Endothelial cell of umbilical vein (primary cell): ENCODE measurements around the gene ATP1A4. TPM values are rescaled to one million over a fixed set of nuclear protein-coding genes. Genes with fewer than 3 reads are reported as not detected.
A peak's percentile ranks its signal among the peaks of the same experiment; 100 is the strongest.

Experiments used
- BruUV-seq: library from RNA; stranded (reverse); fragments of 400-500 nt; replicated peaks from 2 replicates; lab custom pipeline; 2021; lab: Mats Ljungman, UMichigan
- CTCF ChIA-PET: fragments of 300-600, 350-600 bp; sonication (Branson Sonifier 250); formaldehyde crosslinking; loops from one replicate; lab custom pipeline; 2021; ENCODE audit warnings: antibody characterized with exemption, inconsistent platforms; lab: Charles Lee
- POLR2A ChIA-PET: fragments of 300-600, 350-600 bp; sonication (Branson Sonifier 250); formaldehyde crosslinking; loops from one replicate; lab custom pipeline; 2021; ENCODE audit warnings: antibody characterized with exemption, inconsistent platforms; lab: Charles Lee
- DNase-seq: peaks from one replicate; pipeline ENCODE4 v3.0.0-alpha.2; 2011; ENCODE audit warnings: low read depth, low spot score
- FAIRE-seq: peaks from 2 replicates; lab custom pipeline; 2011; peaks lifted over from hg19 to GRCh38; lab: Jason Lieb, UNC
- H2AFZ ChIP-seq: 2 replicates; pipeline ENCODE4 v1.6.0; 2012; ENCODE audit warnings: low read depth, low read length, control low read depth, inconsistent platforms
- H3K27ac ChIP-seq: 2 replicates; pipeline ENCODE4 v1.5.1; 2011; ENCODE audit warnings: low read depth, mild to moderate bottlenecking, control low read depth, low read length, moderate library complexity; ENCODE audit not compliant: insufficient read depth
- H3K27me3 ChIP-seq, 2 experiments: 2 replicates each; pipeline versions ENCODE4 v1.6.0 to v1.6.1; 2011; ENCODE audit warnings: low read length in 2 of 2, mixed read lengths in 1 of 2; ENCODE audit not compliant: control insufficient read depth in 2 of 2, insufficient read depth in 2 of 2
- H3K36me3 ChIP-seq, 2 experiments: 2 replicates in 1 of 2; 3 replicates in 1 of 2; pipeline ENCODE4 v1.5.1; 2011; ENCODE audit warnings: low read length in 2 of 2, mild to moderate bottlenecking in 1 of 2, moderate library complexity in 1 of 2; ENCODE audit not compliant: control insufficient read depth in 2 of 2, insufficient read depth in 2 of 2; ENCODE audit errors: extremely low read depth in 1 of 2
- H3K4me1 ChIP-seq: 3 replicates; pipeline ENCODE4 v1.5.1; 2011; ENCODE audit warnings: mild to moderate bottlenecking, low read length; ENCODE audit not compliant: control insufficient read depth, insufficient read depth; ENCODE audit errors: extremely low read depth
- H3K4me2 ChIP-seq: 2 replicates; pipeline ENCODE4 v1.6.1; 2011; ENCODE audit warnings: low read length, control low read depth, mixed read lengths; ENCODE audit not compliant: insufficient read depth
- H3K4me3 ChIP-seq, 3 experiments: fragments of 200-600 bp in 1 of 3; sonication (generic), shearing (Covaris generic) in 1 of 3; replicated peaks in 1 of 3; 2 replicates each; pipeline ENCODE4 v1.5.1; 2011 to 2016; ENCODE audit warnings: control low read depth in 3 of 3, low read length in 3 of 3, mild to moderate bottlenecking in 2 of 3, inconsistent platforms in 1 of 3, low read depth in 1 of 3, moderate library complexity in 1 of 3; ENCODE audit not compliant: insufficient read depth in 1 of 3
- H3K79me2 ChIP-seq: 2 replicates; pipeline ENCODE4 v1.6.0; 2012; ENCODE audit warnings: low read length, inconsistent platforms; ENCODE audit not compliant: control insufficient read depth, insufficient read depth
- H3K9ac ChIP-seq: replicated peaks from 2 replicates; pipeline ENCODE3; 2011; ENCODE audit warnings: low read length, control low read depth; ENCODE audit not compliant: insufficient read depth; ENCODE audit errors: extremely low read depth
- H3K9me1 ChIP-seq: replicated peaks from 3 replicates; pipeline ENCODE4 v1.6.0; 2011; ENCODE audit warnings: mild to moderate bottlenecking, low read length; ENCODE audit not compliant: control insufficient read depth, insufficient read depth; ENCODE audit errors: extremely low read depth
- H3K9me3 ChIP-seq: replicated peaks from 2 replicates; pipeline ENCODE4 v1.5.1; 2012; ENCODE audit warnings: low read length, inconsistent platforms; ENCODE audit not compliant: control insufficient read depth, insufficient read depth
- H4K20me1 ChIP-seq: replicated peaks from 2 replicates; pipeline ENCODE3; 2011; ENCODE audit warnings: mild to moderate bottlenecking, low read length; ENCODE audit not compliant: control insufficient read depth, insufficient read depth; ENCODE audit errors: extremely low read depth
- EZH2 ChIP-seq: IDR thresholded peaks from 2 replicates; pipeline ENCODE4 v1.6.1; 2012; ENCODE audit warnings: borderline replicate concordance, low read depth, mild to moderate bottlenecking, moderate library complexity, low read length, inconsistent platforms; ENCODE audit not compliant: severe bottlenecking
- FOS ChIP-seq: IDR thresholded peaks from 2 replicates; pipeline ENCODE4 v1.6.1; 2011; ENCODE audit warnings: mild to moderate bottlenecking, low read length, moderate library complexity, borderline replicate concordance; ENCODE audit not compliant: insufficient read depth
- GATA2 ChIP-seq: IDR thresholded peaks from 2 replicates; pipeline ENCODE4 v1.7.0; 2011; ENCODE audit warnings: low read depth, mild to moderate bottlenecking, moderate library complexity, mixed read lengths, low read length; ENCODE audit not compliant: insufficient read length, insufficient read depth
- JUN ChIP-seq: IDR thresholded peaks from 2 replicates; pipeline ENCODE4 v1.6.1; 2011; ENCODE audit warnings: borderline replicate concordance, low read depth; ENCODE audit not compliant: insufficient read length, insufficient read depth
- MYC ChIP-seq: IDR thresholded peaks from one replicate; pipeline ENCODE4 v1.6.1; 2011; ENCODE audit warnings: mild to moderate bottlenecking, low read depth, low read length
- POLR2A ChIP-seq: IDR thresholded peaks from 2 replicates; pipeline ENCODE4 v1.6.1; 2012; ENCODE audit warnings: low read depth, mild to moderate bottlenecking, control low read depth, low read length
- POLR2AphosphoS5 ChIP-seq: IDR thresholded peaks from 2 replicates; pipeline ENCODE4 v1.6.1; 2012; ENCODE audit warnings: low read depth, mild to moderate bottlenecking, control low read depth, low read length, moderate library complexity; ENCODE audit not compliant: insufficient read depth
- dilution Hi-C: fragments of 300-500 bp; cut with MboI; formaldehyde crosslinking; loops from one replicate; pipeline ENCODE4 v1.15.0; 2019; ENCODE audit warnings: low sequenced_read_pairs; ENCODE audit not compliant: extremely low pct_ligation_motif_present
- intact Hi-C: fragments of 100-400 bp; cut with micrococcal nuclease; formaldehyde crosslinking; loops from one replicate; pipeline ENCODE4 v1.10.0; 2022
- polyA plus RNA-seq, 4 experiments: library from polyadenylated mRNA; depleted of rRNA in 3 of 4; stranded (reverse) in 3 of 4; unstranded in 1 of 4; fragments of >200 nt; gene quantifications; 2 replicates each; pipeline versions ENCODE4 v1.2.1 to v1.2.3, GENCODE V29; 2011 to 2012; ENCODE audit warnings: missing spikeins in 1 of 4
- total RNA-seq: library from RNA; stranded (reverse); gene quantifications from 2 replicates; pipeline ENCODE4 v1.2.3, GENCODE V29; 2021
- TF ChIP-seq, protein P1 (sequence below), 2 donors: IDR thresholded peaks; 1 replicate in 1 of 2; 2 replicates in 1 of 2; pipeline ENCODE4 v1.5.1; 2011; ENCODE audit warnings: low read length in 2 of 2, mild to moderate bottlenecking in 2 of 2, moderate library complexity in 2 of 2, control low read depth in 1 of 2, inconsistent platforms in 1 of 2, low read depth in 1 of 2; ENCODE audit not compliant: insufficient read depth in 1 of 2; ENCODE audit errors: extremely low read depth in 1 of 2
- TF ChIP-seq, protein P2 (sequence below): IDR thresholded peaks from 2 replicates; pipeline ENCODE4 v1.6.1; 2011; ENCODE audit not compliant: insufficient read depth, insufficient read length

ATP1A4 gene
- total and polyA plus RNA-seq, 2 donors (not counting 3 experiments of a cell fraction or from before 2014, with no cell fraction given) = not detected

DNA sequence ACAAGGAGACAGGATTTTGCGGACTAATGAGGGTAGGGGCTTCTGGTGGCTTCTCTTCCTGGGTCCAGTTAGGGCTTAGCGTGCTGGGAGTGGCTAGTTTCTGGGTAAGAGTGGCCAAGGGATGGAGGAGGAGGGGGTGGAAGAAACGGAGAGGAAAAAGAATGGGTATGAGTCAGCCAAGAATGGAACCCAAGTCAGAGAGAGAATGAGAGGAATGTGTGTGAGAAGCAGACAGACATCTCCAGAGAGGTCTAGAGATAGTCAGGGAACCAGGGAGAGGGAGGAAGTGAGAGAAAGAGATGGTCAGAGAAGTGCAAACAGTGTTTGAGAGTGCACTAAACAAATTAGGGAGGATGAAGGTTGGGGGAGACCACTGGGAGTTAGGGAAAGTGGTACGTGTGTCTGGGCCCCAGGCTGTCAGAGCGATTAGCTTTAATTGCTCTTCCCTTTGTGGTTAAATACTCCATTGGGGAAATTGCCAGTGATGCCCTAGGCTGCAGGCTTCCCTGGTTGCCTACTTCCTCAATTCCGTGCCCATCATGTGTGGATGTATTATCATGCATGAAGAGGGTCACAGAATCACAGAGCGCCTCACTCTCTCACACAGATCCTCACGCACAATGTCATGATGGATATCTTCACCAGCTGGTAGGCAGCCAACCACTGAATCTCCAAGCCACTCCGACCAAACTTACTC lies 55.2 kb downstream of the ATP1A4 start:
- Histone ChIP-seq H3K4me3 (peak overlapping the region; percentile 55 to 81 (median 72)), H3K4me2 (peak overlapping the region; percentile 77), H3K9ac (peak overlapping the region; percentile 91), H3K27ac (peak overlapping the region; percentile 73), H3K36me3 (peaks cover 7 to 11% of the 10 kb centered on the region in 2 experiments), H3K27me3 (no peaks in the 10 kb centered on the region), H3K9me1 (no peaks in the 10 kb centered on the region), H3K9me3 (no peaks in the 10 kb centered on the region), H3K4me1 (peaks cover 46% of the 10 kb centered on the region), H2AFZ (no peak overlapping the region), H4K20me1 (no peaks in the 10 kb centered on the region), H3K79me2 (peaks cover 61% of the 10 kb centered on the region)
- peak; percentile 60 for DNase-seq
- FAIRE-seq = peak; percentile 90
- peak; percentile 64 for TF ChIP-seq FOS
- peak; percentile 32 for TF ChIP-seq JUN
- no peak for TF ChIP-seq EZH2
- TF ChIP-seq POLR2A = no peak
- no peak for TF ChIP-seq MYC
- peak; percentile 16 for TF ChIP-seq POLR2AphosphoS5
- TF ChIP-seq, protein P1, sequence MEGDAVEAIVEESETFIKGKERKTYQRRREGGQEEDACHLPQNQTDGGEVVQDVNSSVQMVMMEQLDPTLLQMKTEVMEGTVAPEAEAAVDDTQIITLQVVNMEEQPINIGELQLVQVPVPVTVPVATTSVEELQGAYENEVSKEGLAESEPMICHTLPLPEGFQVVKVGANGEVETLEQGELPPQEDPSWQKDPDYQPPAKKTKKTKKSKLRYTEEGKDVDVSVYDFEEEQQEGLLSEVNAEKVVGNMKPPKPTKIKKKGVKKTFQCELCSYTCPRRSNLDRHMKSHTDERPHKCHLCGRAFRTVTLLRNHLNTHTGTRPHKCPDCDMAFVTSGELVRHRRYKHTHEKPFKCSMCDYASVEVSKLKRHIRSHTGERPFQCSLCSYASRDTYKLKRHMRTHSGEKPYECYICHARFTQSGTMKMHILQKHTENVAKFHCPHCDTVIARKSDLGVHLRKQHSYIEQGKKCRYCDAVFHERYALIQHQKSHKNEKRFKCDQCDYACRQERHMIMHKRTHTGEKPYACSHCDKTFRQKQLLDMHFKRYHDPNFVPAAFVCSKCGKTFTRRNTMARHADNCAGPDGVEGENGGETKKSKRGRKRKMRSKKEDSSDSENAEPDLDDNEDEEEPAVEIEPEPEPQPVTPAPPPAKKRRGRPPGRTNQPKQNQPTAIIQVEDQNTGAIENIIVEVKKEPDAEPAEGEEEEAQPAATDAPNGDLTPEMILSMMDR (IDR thresholded peaks at IDR 0.05; ENCODE audit: extremely low read depth in 1 of 2, insufficient read depth in 1 of 2, low read depth in 1 of 2, low read length in 2 of 2) = no peak
- TF ChIP-seq GATA2 = no peak
- TF ChIP-seq, protein P2, sequence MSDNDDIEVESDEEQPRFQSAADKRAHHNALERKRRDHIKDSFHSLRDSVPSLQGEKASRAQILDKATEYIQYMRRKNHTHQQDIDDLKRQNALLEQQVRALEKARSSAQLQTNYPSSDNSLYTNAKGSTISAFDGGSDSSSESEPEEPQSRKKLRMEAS = no peak
- intact Hi-C loops = loop anchor here (1.0 to 5.0 kb wide), 4 partner anchors 13 to 136 kb away; partner anchors contain the start of genes COPA, NCSTN and PEX19
- BruUV-seq = no TSS peak
- ChIA-PET CTCF (interaction anchor here (1.8 to 13.4 kb wide), 4 partner anchors 13 to 85 kb away, joined by 7 to 183 read pairs (median 40); no protein-coding TSS in a partner anchor), POLR2A (no interaction called here)
- dilution Hi-C loops = no loop called here
